OCI-M2 (cell line): ENCODE measurements around the gene PDK4.
"Not testable (repeated sequence)": the region's sequence is repeated elsewhere in the genome, so short reads cannot be mapped to it uniquely, and the experiment has no call there.

Experiments
- DNase-seq: peaks from one replicate; lab custom pipeline; 2025; ENCODE audit not compliant: unreplicated experiment; lab: John Stamatoyannopoulos, UW

The PDK4 gene

GRCh38 chr7:95578299-95578855, 17.9 kb downstream of the PDK4 start:
- DNase-seq: no peak

GRCh38 chr7:95577137-95577536, 19.2 kb downstream of the PDK4 start:
- no peak for DNase-seq

GRCh38 chr7:95569720-95570119, 26.6 kb downstream of the PDK4 start:
- no peak for DNase-seq

GRCh38 chr7:95560674-95561073, 35.6 kb downstream of the PDK4 start:
- no peak for DNase-seq

- no peak for DNase-seq
These were observed 37.5 kb downstream of the PDK4 start for GRCh38 chr7:95558864-95559263.

- no peak for DNase-seq
These were observed 39.5 kb downstream of the PDK4 start for GRCh38 chr7:95556777-95557176.

- no peak for DNase-seq
These were observed 42.4 kb downstream of the PDK4 start for GRCh38 chr7:95553939-95554338.

GRCh38 chr7:95552010-95552926, 44.0 kb downstream of the PDK4 start:
- DNase-seq: not testable (repeated sequence)

GRCh38 chr7:95550546-95550945, 45.8 kb downstream of the PDK4 start:
- no peak for DNase-seq

GRCh38 chr7:95549818-95550529, 46.3 kb downstream of the PDK4 start:
- no peak for DNase-seq

- DNase-seq: no peak
These were observed 48.7 kb downstream of the PDK4 start for GRCh38 chr7:95547361-95548348.

- no peak for DNase-seq
These were observed 49.7 kb downstream of the PDK4 start for GRCh38 chr7:95546647-95547046.

- DNase-seq: no peak
These were observed 50.6 kb downstream of the PDK4 start for GRCh38 chr7:95545673-95546072.

- DNase-seq: no peak
These were observed 51.2 kb downstream of the PDK4 start for GRCh38 chr7:95545007-95545615.

- DNase-seq: no peak
These were observed 52.1 kb downstream of the PDK4 start for GRCh38 chr7:95544171-95544570.

- no peak for DNase-seq
These were observed 53.0 kb downstream of the PDK4 start for GRCh38 chr7:95543312-95543711.

GRCh38 chr7:95540366-95540765, 56.0 kb downstream of the PDK4 start:
- no peak for DNase-seq

- DNase-seq: no peak
These were observed 56.9 kb downstream of the PDK4 start for GRCh38 chr7:95539426-95539825.

GRCh38 chr7:95537468-95537867, 58.8 kb downstream of the PDK4 start:
- DNase-seq: no peak

GRCh38 chr7:95536656-95537311, 59.5 kb downstream of the PDK4 start:
- DNase-seq: no peak
